Upper lobe of left lung (tissue), 6 donors: ENCODE measurements around the gene MMP21. TPM values are rescaled to one million over a fixed set of nuclear protein-coding genes. Genes with fewer than 3 reads are reported as not detected.

Experiments used
- ATAC-seq, 2 donors: fragments of 200-7000 bp; cut with Tn5 transposase; one replicate each; pipeline ENCODE4 v1.9.1; 2022; ENCODE audit warnings: mild to moderate bottlenecking in 2 of 2, moderate library complexity in 2 of 2; ENCODE audit not compliant: low FRiP score in 2 of 2
- DNase-seq, 2 donors: peaks; one replicate each; pipeline ENCODE4 v3.0.0-alpha.2; 2019 to 2020
- H3K27ac ChIP-seq, 4 donors: fragments of 200-600 bp; sonication (generic); one replicate each; pipeline ENCODE4 v1.5.1; 2016 to 2019
- H3K27me3 ChIP-seq, 4 donors: fragments of 200-600 bp; sonication (generic); one replicate each; pipeline ENCODE4 v1.5.1; 2017 to 2019
- H3K36me3 ChIP-seq, 4 donors: fragments of 200-600 bp; sonication (generic); one replicate each; pipeline ENCODE4 v1.5.1; 2016 to 2019
- H3K4me1 ChIP-seq, 4 donors: fragments of 200-600 bp; sonication (generic); one replicate each; pipeline ENCODE4 v1.5.1; 2018 to 2019
- H3K4me3 ChIP-seq, 4 donors: fragments of 200-600 bp; sonication (generic); one replicate each; pipeline ENCODE4 v1.5.1; 2017 to 2019; ENCODE audit warnings: mild to moderate bottlenecking in 2 of 4, moderate library complexity in 1 of 4
- H3K9me3 ChIP-seq, 4 donors: fragments of 200-600 bp; sonication (generic); one replicate each; pipeline ENCODE4 v1.5.1; 2018 to 2019
- EP300 ChIP-seq, 4 donors: sonication (generic); formaldehyde crosslinking; IDR thresholded peaks; one replicate each; pipeline ENCODE4 v1.5.1; 2017; ENCODE audit warnings: antibody characterized with exemption in 4 of 4, control low read depth in 2 of 4
- POLR2A ChIP-seq, 4 donors: fragments of 450-650 bp; IDR thresholded peaks; one replicate each; pipeline ENCODE4 v1.5.1; 2016 to 2017; ENCODE audit warnings: antibody characterized with exemption in 4 of 4, mild to moderate bottlenecking in 2 of 4
- POLR2AphosphoS5 ChIP-seq, 2 donors: sonication (generic); formaldehyde crosslinking; IDR thresholded peaks; one replicate each; pipeline ENCODE4 v1.5.1; 2017; ENCODE audit warnings: antibody characterized with exemption in 2 of 2
- WGBS, 2 donors: methylation state at CpG; one replicate each; pipeline ENCODE4 v1.1.5; 2017 to 2018; 5-methylcytosine and 5-hydroxymethylcytosine counted together
- total RNA-seq, 6 donors: library from RNA; depleted of rRNA in 4 of 6; stranded (reverse); fragments of >200 nt in 4 of 6; gene quantifications; one replicate each; pipeline versions ENCODE4 v1.1.0 to v1.2.1, GENCODE V29; 2016 to 2021
- TF ChIP-seq, protein P1 (sequence below), 6 experiments: fragments of 450-650 bp in 4 of 6; fragments of 200-600 bp in 2 of 6; sonication (generic) in 2 of 6; IDR thresholded peaks; one replicate each; pipeline ENCODE4 v1.5.1; 2016 to 2019; ENCODE audit warnings: antibody characterized with exemption in 6 of 6
- donor health status: DM: no; HTN: no; CAD: no; lungs with moderate emphysema.
- donor health status: DM: no; HTN: yes; CAD: no; lungs with severe emphysema.

The MMP21 gene
- total RNA-seq, 6 donors from 2014 or later = 0.13 to 3.1 (median 0.69) TPM; not detected in 1

- DNase-seq = no peak
- Histone ChIP-seq H3K9me3 (no peaks in the 10 kb centered on the region), H3K36me3 (peaks cover 3 to 63% (median 34%) of the 10 kb centered on the region in 4 donors), H3K27ac (no peak overlapping the region), H3K27me3 (no peaks in the 10 kb centered on the region), H3K4me1 (no peaks in the 10 kb centered on the region), H3K4me3 (no peak overlapping the region)
- no peak for TF ChIP-seq EP300 (IDR thresholded peaks at IDR 0.05)
- TF ChIP-seq, protein P1, sequence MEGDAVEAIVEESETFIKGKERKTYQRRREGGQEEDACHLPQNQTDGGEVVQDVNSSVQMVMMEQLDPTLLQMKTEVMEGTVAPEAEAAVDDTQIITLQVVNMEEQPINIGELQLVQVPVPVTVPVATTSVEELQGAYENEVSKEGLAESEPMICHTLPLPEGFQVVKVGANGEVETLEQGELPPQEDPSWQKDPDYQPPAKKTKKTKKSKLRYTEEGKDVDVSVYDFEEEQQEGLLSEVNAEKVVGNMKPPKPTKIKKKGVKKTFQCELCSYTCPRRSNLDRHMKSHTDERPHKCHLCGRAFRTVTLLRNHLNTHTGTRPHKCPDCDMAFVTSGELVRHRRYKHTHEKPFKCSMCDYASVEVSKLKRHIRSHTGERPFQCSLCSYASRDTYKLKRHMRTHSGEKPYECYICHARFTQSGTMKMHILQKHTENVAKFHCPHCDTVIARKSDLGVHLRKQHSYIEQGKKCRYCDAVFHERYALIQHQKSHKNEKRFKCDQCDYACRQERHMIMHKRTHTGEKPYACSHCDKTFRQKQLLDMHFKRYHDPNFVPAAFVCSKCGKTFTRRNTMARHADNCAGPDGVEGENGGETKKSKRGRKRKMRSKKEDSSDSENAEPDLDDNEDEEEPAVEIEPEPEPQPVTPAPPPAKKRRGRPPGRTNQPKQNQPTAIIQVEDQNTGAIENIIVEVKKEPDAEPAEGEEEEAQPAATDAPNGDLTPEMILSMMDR (IDR thresholded peaks at IDR 0.05) = no peak
- 87 to 92% methylated on average over 1 of the region's 1 CpG for whole genome bisulfite sequencing, 2 donors
- ATAC-seq = no peak
These were observed 36.6 kb upstream of the MMP21 start for GRCh38 chr10:125812128-125812750.

DNA sequence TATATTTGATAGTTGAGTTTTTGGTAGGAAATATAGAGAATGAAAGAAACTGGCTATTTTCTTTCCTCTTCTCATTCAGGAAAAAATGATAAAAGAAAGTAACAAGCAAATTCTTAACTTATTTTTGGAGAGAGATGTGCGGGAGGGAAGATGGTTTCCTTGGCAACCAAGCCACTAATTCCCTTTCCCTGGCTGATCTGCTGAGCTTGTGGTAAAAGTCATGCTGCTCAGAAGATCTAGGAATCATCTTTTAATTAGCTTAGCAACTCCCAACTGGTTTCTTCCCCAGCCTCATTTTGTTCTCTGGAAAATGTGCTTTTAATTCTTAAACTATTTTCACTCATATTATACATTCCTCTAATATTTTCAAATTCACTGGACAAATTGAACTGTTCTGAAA is 35.6 kb upstream of the MMP21 start:
- Histone ChIP-seq H3K27ac (no peak overlapping the region), H3K9me3 (no peaks in the 10 kb centered on the region), H3K4me1 (no peaks in the 10 kb centered on the region), H3K36me3 (peaks cover 3 to 73% (median 44%) of the 10 kb centered on the region in 4 donors), H3K4me3 (no peak overlapping the region), H3K27me3 (no peaks in the 10 kb centered on the region)
- WGBS, 2 donors = 80 to 100% methylated on average over 1 of the region's 1 CpG
- no peak for DNase-seq
- no peak for TF ChIP-seq POLR2AphosphoS5 (IDR thresholded peaks at IDR 0.05)
- TF ChIP-seq EP300 (IDR thresholded peaks at IDR 0.05) = no peak
- TF ChIP-seq, protein P1 (IDR thresholded peaks at IDR 0.05) = no peak
- no peak for TF ChIP-seq POLR2A (IDR thresholded peaks at IDR 0.05)
- ATAC-seq = no peak

GRCh38 chr10:125808047-125808446 is 32.4 kb upstream of the MMP21 start:
- WGBS, 2 donors = 100% methylated on average over 1 of the region's 1 CpG
- H3K4me3 ChIP-seq = no peak overlapping the region
- DNase-seq = no peak
- ATAC-seq = peak in 1 of 2 donors; percentile 56
- H3K27me3 ChIP-seq = no peaks in the 10 kb centered on the region
- H3K9me3 ChIP-seq = no peaks in the 10 kb centered on the region
- H3K36me3 ChIP-seq = peaks cover 3 to 70% (median 31%) of the 10 kb centered on the region in 4 donors
- TF ChIP-seq EP300 (IDR thresholded peaks at IDR 0.05) (no peak), POLR2AphosphoS5 (IDR thresholded peaks at IDR 0.05) (no peak), POLR2A (IDR thresholded peaks at IDR 0.05) (no peak)
- TF ChIP-seq, protein P1 (IDR thresholded peaks at IDR 0.05) = no peak
- H3K27ac ChIP-seq = no peak overlapping the region
- no peaks in the 10 kb centered on the region for H3K4me1 ChIP-seq

- ATAC-seq (no peak), DNase-seq (peak in 1 of 2 donors; percentile 26)
- 94 to 98% methylated on average over 3 to 7 of the region's 7 CpGs for WGBS, 2 donors
- no peak for TF ChIP-seq EP300 (IDR thresholded peaks at IDR 0.05)
- no peak for TF ChIP-seq POLR2A (IDR thresholded peaks at IDR 0.05)
- TF ChIP-seq, protein P1 (IDR thresholded peaks at IDR 0.05) = no peak
- TF ChIP-seq POLR2AphosphoS5 (IDR thresholded peaks at IDR 0.05) = no peak
- Histone ChIP-seq H3K36me3 (peaks cover 0 to 66% (median 35%) of the 10 kb centered on the region in 4 donors), H3K9me3 (no peaks in the 10 kb centered on the region), H3K27ac (no peak overlapping the region), H3K4me3 (no peak overlapping the region), H3K4me1 (no peaks in the 10 kb centered on the region), H3K27me3 (no peaks in the 10 kb centered on the region)
These were observed 27.1 kb upstream of the MMP21 start for GRCh38 chr10:125802739-125803138.

DNA sequence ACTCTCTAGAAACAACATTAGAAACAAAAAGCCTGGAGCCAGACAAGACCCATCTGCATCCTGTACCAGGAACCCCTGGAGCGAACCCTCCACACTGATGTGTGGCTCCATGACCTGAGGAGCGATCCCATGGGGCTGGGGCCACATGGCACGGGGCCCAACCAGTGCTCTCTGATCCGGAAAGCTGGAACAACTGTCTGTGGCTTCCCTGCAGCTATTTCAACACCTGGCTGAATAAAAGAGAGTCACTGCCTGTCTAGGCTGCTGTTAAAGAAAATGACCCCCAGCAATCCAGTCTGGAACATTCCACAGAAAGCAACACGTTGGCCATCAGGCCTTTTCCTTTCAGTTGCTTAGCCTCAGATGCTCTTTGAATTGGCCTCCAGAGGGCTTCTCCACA is 26.5 kb upstream of the MMP21 start:
- Histone ChIP-seq H3K9me3 (no peaks in the 10 kb centered on the region), H3K36me3 (peaks cover 0 to 66% (median 34%) of the 10 kb centered on the region in 4 donors), H3K27ac (no peak overlapping the region), H3K4me3 (no peak overlapping the region), H3K4me1 (no peaks in the 10 kb centered on the region), H3K27me3 (no peaks in the 10 kb centered on the region)
- peak in 1 of 2 donors; percentile 48 for DNase-seq
- WGBS, 2 donors = 85 to 95% methylated on average over 4 to 5 of the region's 5 CpGs
- TF ChIP-seq, protein P1 (IDR thresholded peaks at IDR 0.05) = no peak
- TF ChIP-seq EP300 (IDR thresholded peaks at IDR 0.05) = no peak
- TF ChIP-seq POLR2A (IDR thresholded peaks at IDR 0.05) = no peak
- TF ChIP-seq POLR2AphosphoS5 (IDR thresholded peaks at IDR 0.05) = no peak
- ATAC-seq = no peak
